GM12878 (cell line): ENCODE data around the gene DHX16. TPM values are rescaled to one million over a fixed set of nuclear protein-coding genes. Genes with fewer than 3 reads are reported as not detected.

ENCODE experiments used
- CBX3 ChIP-seq: fragments of 200-600 bp; sonication (generic); IDR thresholded peaks from 2 replicates; pipeline ENCODE4 v1.6.1; 2016; ENCODE audit warnings: low read depth, borderline replicate concordance
- CBX5 ChIP-seq: sonication (generic); IDR thresholded peaks from 2 replicates; pipeline ENCODE4 v1.6.1; 2016; ENCODE audit warnings: low read depth, moderate library complexity, mild to moderate bottlenecking, inconsistent platforms
- CHD1 ChIP-seq: IDR thresholded peaks from 2 replicates; pipeline ENCODE4 v1.6.1; 2012; ENCODE audit warnings: low read depth, low read length, improper control_type of control experiment
- E4F1 ChIP-seq: fragments of 450-650 bp; IDR thresholded peaks from 2 replicates; pipeline ENCODE4 v1.6.1; 2018; ENCODE audit warnings: borderline replicate concordance, mild to moderate bottlenecking; ENCODE audit not compliant: partially characterized antibody
- ESRRA ChIP-seq: IDR thresholded peaks from 2 replicates; pipeline ENCODE4 v1.6.1; 2012; ENCODE audit warnings: mild to moderate bottlenecking, low read length, improper control_type of control experiment
- KLF5 ChIP-seq: fragments of 450-650 bp; IDR thresholded peaks from 2 replicates; pipeline ENCODE4 v1.6.1; 2014; ENCODE audit warnings: mild to moderate bottlenecking; ENCODE audit not compliant: partially characterized antibody
- REST ChIP-seq: IDR thresholded peaks from 2 replicates; pipeline ENCODE4 v1.6.1; 2012; ENCODE audit warnings: mild to moderate bottlenecking, low read depth, low read length
- RUNX3 ChIP-seq: IDR thresholded peaks from 2 replicates; pipeline ENCODE4 v1.6.1; 2012; ENCODE audit warnings: low read length, inconsistent platforms
- USF2 ChIP-seq: IDR thresholded peaks from 2 replicates; pipeline ENCODE4 v1.6.1; 2011; ENCODE audit warnings: low read depth, low read length, improper control_type of control experiment, borderline replicate concordance
- ZNF622 ChIP-seq: fragments of 450-650 bp; IDR thresholded peaks from 2 replicates; pipeline ENCODE4 v1.6.1; 2017; ENCODE audit warnings: mild to moderate bottlenecking, inconsistent platforms
- polyA plus RNA-seq, 11 experiments: library from polyadenylated mRNA; depleted of rRNA in 4 of 11; unstranded in 6 of 11; stranded (reverse) in 5 of 11; fragments of >200 nt; fragmentation: Nextera tagmentation in 4 of 11; fragmentation: Illumina TruSeq in 1 of 11; extraction: Ambion mirVana in 4 of 11; extraction: Trizol in 1 of 11; gene quantifications; 1 replicate in 1 of 11; 2 replicates in 10 of 11; pipeline versions ENCODE4 v1.2.1 to v1.2.3, GENCODE V29; 2011 to 2016; ENCODE audit warnings: inconsistent platforms in 2 of 11, missing spikeins in 2 of 11, low read depth in 1 of 11
- total RNA-seq, 4 experiments: library from RNA; depleted of rRNA in 3 of 4; stranded (reverse); fragments of >200 nt in 3 of 4; fragmentation: Illumina TruSeq in 1 of 4; extraction: Trizol in 1 of 4; gene quantifications; 2 replicates each; pipeline versions ENCODE4 v1.2.1 to v1.2.3, GENCODE V29; 2013 to 2021
- TF ChIP-seq, protein P1 (sequence below): fragments of 450-650 bp; IDR thresholded peaks from 2 replicates; pipeline ENCODE4 v1.6.1; 2017; ENCODE audit warnings: antibody characterized with exemption, mild to moderate bottlenecking, moderate library complexity
- TF ChIP-seq, protein P2 (sequence below): fragments of 450-650 bp; IDR thresholded peaks from 2 replicates; pipeline ENCODE4 v1.6.1; 2017; ENCODE audit warnings: mild to moderate bottlenecking, moderate library complexity

DHX16 gene
- total and polyA plus RNA-seq, 10 of the 15 experiments (the other 5 are each of a cell fraction or from before 2014, with no cell fraction given), result 10.1 to 41.4 (median 38.3) TPM

DNA sequence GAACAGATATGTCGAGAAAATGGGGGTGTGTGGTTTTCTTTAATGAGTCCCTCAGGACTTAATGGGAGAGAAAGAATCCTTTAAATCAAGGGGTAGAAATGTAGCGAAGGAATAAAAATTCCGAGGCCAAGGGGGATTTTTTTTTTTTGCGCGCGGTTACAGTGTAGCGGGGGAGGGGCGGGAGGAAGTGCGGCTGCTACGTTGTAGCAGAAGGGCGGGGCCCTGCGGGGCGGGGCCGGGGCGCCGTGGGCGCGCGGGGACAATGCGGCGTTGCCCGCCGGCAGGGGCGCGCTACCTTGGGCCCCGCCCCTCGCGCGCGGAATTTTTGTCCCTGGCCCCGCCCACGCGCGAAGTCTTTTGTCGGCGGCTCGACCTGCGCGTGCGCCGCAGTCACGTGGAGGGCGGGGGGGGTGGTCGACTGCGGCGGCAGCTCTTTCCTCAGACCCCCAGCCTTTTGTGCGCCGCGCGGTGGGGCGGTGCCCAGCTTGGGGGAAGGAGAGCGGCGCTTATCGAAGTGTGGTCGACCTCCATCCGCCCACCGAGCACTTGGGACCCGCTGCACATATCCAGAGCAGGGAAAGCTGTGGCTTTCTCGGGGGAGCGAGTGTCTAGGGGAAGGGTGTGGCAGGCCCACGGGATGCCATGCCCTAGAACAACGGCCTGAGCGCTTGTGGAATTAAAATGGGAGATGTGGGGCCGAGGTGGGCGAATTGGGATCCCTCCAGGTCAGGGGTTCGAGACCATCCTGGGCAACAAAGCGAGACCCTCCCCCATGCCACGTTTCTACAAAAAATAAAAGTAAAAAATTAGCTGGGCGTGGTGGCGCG, 48.6 kb upstream of the DHX16 start (continued):
- TF ChIP-seq, protein P1, sequence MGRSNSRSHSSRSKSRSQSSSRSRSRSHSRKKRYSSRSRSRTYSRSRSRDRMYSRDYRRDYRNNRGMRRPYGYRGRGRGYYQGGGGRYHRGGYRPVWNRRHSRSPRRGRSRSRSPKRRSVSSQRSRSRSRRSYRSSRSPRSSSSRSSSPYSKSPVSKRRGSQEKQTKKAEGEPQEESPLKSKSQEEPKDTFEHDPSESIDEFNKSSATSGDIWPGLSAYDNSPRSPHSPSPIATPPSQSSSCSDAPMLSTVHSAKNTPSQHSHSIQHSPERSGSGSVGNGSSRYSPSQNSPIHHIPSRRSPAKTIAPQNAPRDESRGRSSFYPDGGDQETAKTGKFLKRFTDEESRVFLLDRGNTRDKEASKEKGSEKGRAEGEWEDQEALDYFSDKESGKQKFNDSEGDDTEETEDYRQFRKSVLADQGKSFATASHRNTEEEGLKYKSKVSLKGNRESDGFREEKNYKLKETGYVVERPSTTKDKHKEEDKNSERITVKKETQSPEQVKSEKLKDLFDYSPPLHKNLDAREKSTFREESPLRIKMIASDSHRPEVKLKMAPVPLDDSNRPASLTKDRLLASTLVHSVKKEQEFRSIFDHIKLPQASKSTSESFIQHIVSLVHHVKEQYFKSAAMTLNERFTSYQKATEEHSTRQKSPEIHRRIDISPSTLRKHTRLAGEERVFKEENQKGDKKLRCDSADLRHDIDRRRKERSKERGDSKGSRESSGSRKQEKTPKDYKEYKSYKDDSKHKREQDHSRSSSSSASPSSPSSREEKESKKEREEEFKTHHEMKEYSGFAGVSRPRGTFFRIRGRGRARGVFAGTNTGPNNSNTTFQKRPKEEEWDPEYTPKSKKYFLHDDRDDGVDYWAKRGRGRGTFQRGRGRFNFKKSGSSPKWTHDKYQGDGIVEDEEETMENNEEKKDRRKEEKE, result no peak; the same call in 1 of the 2 replicates
- TF ChIP-seq USF2, result peak; percentile 87
- TF ChIP-seq, protein P2, sequence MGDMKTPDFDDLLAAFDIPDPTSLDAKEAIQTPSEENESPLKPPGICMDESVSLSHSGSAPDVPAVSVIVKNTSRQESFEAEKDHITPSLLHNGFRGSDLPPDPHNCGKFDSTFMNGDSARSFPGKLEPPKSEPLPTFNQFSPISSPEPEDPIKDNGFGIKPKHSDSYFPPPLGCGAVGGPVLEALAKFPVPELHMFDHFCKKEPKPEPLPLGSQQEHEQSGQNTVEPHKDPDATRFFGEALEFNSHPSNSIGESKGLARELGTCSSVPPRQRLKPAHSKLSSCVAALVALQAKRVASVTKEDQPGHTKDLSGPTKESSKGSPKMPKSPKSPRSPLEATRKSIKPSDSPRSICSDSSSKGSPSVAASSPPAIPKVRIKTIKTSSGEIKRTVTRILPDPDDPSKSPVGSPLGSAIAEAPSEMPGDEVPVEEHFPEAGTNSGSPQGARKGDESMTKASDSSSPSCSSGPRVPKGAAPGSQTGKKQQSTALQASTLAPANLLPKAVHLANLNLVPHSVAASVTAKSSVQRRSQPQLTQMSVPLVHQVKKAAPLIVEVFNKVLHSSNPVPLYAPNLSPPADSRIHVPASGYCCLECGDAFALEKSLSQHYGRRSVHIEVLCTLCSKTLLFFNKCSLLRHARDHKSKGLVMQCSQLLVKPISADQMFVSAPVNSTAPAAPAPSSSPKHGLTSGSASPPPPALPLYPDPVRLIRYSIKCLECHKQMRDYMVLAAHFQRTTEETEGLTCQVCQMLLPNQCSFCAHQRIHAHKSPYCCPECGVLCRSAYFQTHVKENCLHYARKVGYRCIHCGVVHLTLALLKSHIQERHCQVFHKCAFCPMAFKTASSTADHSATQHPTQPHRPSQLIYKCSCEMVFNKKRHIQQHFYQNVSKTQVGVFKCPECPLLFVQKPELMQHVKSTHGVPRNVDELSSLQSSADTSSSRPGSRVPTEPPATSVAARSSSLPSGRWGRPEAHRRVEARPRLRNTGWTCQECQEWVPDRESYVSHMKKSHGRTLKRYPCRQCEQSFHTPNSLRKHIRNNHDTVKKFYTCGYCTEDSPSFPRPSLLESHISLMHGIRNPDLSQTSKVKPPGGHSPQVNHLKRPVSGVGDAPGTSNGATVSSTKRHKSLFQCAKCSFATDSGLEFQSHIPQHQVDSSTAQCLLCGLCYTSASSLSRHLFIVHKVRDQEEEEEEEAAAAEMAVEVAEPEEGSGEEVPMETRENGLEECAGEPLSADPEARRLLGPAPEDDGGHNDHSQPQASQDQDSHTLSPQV, result no peak
- TF ChIP-seq KLF5, result peak; percentile 37
- no peak for TF ChIP-seq CBX5
- no peak for TF ChIP-seq E4F1
- TF ChIP-seq ESRRA, result 0 out of 2 replicates have a peak, but pooled peaks have one; percentile 33
- TF ChIP-seq CHD1, result 0 out of 2 replicates have a peak, but pooled peaks have one; percentile 29
- no peak for TF ChIP-seq REST
- TF ChIP-seq CBX3, result no peak
- no peak for TF ChIP-seq ZNF622
- TF ChIP-seq RUNX3, result no peak
